Measurements from ENCODE around the gene CBFA2T3. TPM values are rescaled to one million over a fixed set of nuclear protein-coding genes. Genes with fewer than 3 reads are reported as not detected.

Gene CBFA2T3
- total RNA-seq, 1 donor from 2014 or later: not detected

- DNase-seq (ENCODE audit: low read depth, low spot score): no peak
Measured at GRCh38 chr16:88963583-88963982, 13.4 kb downstream of the CBFA2T3 start.

- DNase-seq (ENCODE audit: low read depth, low spot score): no peak
Measured at GRCh38 chr16:88962478-88963152, 14.4 kb downstream of the CBFA2T3 start.

GRCh38 chr16:88961011-88961410 lies 16.0 kb downstream of the CBFA2T3 start:
- DNase-seq (ENCODE audit: low read depth, low spot score): no peak

DNA sequence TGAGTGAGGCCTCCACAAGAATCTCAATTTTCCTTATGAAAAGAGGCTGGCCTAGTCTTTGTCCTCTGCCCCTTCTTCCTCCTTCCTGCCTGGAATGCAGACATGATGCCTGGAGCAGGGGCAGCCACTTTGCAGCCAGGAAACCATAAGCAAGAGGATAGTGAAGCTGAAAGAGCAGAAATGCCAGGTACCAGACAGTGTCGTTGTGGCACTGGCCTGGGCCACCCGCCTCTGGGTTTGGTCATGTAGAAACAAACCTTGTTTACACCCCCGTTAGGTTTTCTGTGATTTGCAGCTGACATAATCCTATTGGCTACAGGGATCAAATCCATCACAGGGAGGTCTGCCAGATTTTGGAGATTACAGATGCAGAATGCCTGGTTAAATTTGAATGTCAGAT lies 16.5 kb downstream of the CBFA2T3 start:
- no peak for DNase-seq (ENCODE audit: low read depth, low spot score)

DNA sequence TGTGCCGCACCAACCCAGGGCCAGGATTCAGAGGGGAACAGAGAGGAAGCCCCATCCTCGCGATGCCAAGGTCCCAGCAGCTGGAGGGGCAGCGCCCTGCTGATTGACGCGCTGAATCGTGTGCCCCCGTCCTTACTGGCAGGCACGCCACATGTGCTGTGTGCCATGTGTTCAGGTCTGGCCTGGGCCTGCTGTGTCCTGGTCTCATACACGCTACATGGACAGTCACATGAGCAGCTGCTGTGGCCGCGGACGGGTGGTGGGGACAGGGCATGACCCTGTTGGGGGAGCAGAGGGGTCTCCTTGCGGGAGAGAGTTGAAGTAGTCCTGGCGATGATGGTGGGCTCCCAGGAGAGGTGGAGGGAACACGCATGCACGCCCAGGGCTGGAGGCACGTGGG lies 18.0 kb downstream of the CBFA2T3 start:
- no peak for DNase-seq (ENCODE audit: low read depth, low spot score)

- DNase-seq (ENCODE audit: low read depth, low spot score): no peak
Measured at GRCh38 chr16:88957887-88958577, 19.0 kb downstream of the CBFA2T3 start.

GRCh38 chr16:88957433-88957767 lies 19.6 kb downstream of the CBFA2T3 start:
- DNase-seq (ENCODE audit: low read depth, low spot score): no peak

DNA sequence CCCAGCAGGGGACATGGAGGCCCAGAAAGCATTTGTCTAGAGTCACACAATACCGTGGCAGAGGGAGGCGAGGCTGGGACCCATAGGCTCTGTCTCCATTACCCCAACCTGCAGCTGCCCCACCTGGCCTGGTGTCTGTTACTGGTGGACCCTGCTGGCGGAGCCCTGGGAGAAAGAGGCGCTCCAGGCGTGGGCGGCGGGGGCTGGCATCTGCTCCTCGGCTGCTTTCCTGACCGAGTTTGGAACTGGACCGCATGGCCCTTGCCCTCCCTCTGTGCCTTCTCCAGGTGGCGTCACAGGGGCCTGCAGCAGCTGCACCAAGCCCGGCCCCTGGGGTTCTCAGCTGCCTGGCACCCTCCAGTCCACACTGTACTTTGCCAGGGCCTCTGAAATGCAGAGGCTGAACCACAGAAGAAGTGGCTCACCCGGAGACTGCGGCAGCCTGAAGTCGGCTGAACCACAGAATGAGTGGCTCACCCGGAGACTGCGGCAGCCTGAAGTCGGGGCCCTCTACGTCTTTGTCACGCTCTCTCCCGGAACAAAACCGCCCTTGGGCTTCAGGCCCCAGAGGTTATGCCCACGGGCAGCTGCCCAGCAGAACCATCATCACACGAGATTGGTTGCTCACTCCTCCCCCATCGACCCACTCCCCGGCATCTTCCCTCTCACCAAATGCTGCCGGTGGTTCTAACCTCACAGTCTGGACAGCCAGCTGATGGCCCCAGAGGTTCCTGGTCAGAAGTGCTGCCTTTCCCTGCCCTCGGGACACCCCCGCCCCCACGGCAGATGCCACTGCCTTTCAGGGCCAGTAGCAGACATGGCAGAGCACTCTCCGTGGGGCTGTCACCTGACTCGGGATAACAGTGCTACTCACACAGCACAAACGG lies 20.2 kb downstream of the CBFA2T3 start:
- no peak for DNase-seq (ENCODE audit: low read depth, low spot score)

DNA sequence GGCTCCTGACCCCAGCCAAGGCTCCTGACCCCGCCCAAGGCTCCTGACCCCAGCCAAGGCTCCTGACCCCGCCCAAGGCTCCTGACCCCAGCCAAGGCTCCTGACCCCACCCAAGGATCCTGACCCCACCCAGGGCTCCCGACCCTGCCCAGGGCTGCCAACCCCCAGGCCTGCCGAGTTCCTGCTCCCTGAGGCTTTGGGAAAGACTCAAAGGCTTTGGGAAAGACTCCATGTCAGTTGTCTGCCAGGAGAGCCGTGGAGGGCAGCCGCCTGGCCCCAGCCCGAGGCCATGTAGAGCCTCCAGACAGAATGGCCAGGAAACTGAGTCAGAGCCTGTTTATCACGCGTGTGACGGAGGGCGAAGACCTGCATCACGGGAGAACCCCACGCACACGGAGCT lies 21.1 kb downstream of the CBFA2T3 start:
- DNase-seq (ENCODE audit: low read depth, low spot score): no peak

- DNase-seq (ENCODE audit: low read depth, low spot score): no peak
Measured at GRCh38 chr16:88953003-88953690, 23.9 kb downstream of the CBFA2T3 start.

- DNase-seq (ENCODE audit: low read depth, low spot score): no peak
Measured at GRCh38 chr16:88951989-88952388, 25.0 kb downstream of the CBFA2T3 start.

DNA sequence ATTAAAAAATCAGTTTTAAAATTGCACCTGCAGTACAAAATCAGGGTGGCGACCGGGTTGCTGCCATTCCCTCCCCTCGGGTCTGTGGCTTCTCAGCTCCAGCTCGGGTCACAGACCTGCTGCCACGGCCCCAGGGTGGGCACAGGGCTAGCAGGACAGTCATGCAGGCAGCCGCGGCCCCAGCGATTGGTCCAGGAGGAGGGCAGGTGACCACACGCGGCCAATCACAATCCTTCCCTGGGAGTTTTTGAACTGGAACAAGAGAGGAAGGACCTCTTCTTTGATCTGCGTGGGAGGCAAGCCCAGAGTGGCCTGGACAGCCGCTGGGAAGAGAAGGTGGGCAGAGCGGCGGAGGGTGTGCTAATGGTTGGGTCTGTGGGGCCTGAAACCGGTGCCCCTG lies 25.5 kb downstream of the CBFA2T3 start:
- DNase-seq (ENCODE audit: low read depth, low spot score): no peak

- no peak for DNase-seq (ENCODE audit: low read depth, low spot score)
Measured at GRCh38 chr16:88948781-88949490, 28.1 kb downstream of the CBFA2T3 start.

GRCh38 chr16:88945473-88945872 lies 31.5 kb downstream of the CBFA2T3 start:
- no peak for DNase-seq (ENCODE audit: low read depth, low spot score)

GRCh38 chr16:88943741-88944140 lies 33.3 kb downstream of the CBFA2T3 start:
- DNase-seq (ENCODE audit: low read depth, low spot score): no peak

DNA sequence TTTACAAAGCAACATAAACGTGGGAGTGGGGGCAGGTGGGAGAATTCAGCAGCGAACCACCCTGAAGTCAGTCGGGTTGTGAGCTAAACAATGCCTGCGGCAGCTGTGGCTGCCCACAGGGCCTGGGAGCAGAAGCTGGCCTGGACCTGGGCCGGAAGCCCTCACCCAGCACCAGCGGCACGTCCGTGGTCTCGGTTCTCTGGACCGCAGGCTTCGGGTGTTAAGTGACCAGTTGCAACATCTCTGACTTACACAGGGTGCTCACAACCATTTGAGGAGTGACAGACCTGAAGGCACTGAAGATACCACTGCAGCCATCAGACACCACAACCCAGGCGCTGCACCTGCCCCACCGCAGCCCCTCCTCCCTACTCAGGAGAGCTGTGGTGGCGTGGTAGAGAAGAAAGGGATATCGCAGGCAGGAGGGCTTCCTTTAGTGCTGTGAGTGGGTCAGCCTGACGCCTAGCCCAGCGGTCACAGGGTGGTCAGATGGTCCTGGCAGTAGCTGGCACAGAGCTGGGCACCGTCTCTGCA lies 33.8 kb downstream of the CBFA2T3 start:
- DNase-seq (ENCODE audit: low read depth, low spot score): no peak

- no peak for DNase-seq (ENCODE audit: low read depth, low spot score)
Measured at GRCh38 chr16:88941913-88942909, 34.8 kb downstream of the CBFA2T3 start.

GRCh38 chr16:88940862-88941817 lies 35.9 kb downstream of the CBFA2T3 start:
- DNase-seq (ENCODE audit: low read depth, low spot score): no peak
